B cell (primary cell): ENCODE results near the gene MRTFB. TPM values are rescaled to one million over a fixed set of nuclear protein-coding genes. Genes with fewer than 3 reads are reported as not detected.

Source experiments
- ATAC-seq: fragments of 200-7000 bp; cut with Tn5 transposase; one replicate; pipeline ENCODE4 v1.10.0; 2021; ENCODE audit warnings: low read depth, mild to moderate bottlenecking, moderate number of reproducible peaks, moderate library complexity
- CTCF ChIA-PET: fragments of 350-600 bp; sonication (Branson Sonifier 250); formaldehyde crosslinking; loops from one replicate; lab custom pipeline; 2021; ENCODE audit warnings: antibody characterized with exemption, inconsistent platforms; lab: Charles Lee
- POLR2A ChIA-PET: fragments of 350-600 bp; sonication (Branson Sonifier 250); formaldehyde crosslinking; loops from one replicate; lab custom pipeline; 2021; ENCODE audit warnings: antibody characterized with exemption; lab: Charles Lee
- DNase-seq: peaks from one replicate; pipeline ENCODE4 v3.0.0; 2013
- H2AFZ ChIP-seq: 2 replicates; pipeline ENCODE4 v1.6.1; 2012; ENCODE audit warnings: mild to moderate bottlenecking, low read depth, low read length; ENCODE audit not compliant: insufficient read depth, poor library complexity, severe bottlenecking
- H3K27ac ChIP-seq, 2 donors: 1 replicate in 1 of 2; 2 replicates in 1 of 2; pipeline ENCODE4 v1.5.1; 2012 to 2013; ENCODE audit warnings: low read length in 2 of 2, mild to moderate bottlenecking in 2 of 2, moderate library complexity in 1 of 2
- H3K27me3 ChIP-seq, 4 experiments: fragments of 200-600 bp in 1 of 4; sonication (generic) in 1 of 4; replicated peaks in 1 of 4; 1 replicate in 2 of 4; 2 replicates in 2 of 4; pipeline versions ENCODE4 v1.6.1 to v1.7.0; 2013 to 2016; ENCODE audit warnings: low read length in 3 of 4, mild to moderate bottlenecking in 2 of 4, mixed read lengths in 1 of 4, moderate library complexity in 1 of 4; ENCODE audit not compliant: insufficient read depth in 4 of 4, control insufficient read depth in 3 of 4; ENCODE audit errors: control extremely low read depth in 1 of 4
- H3K36me3 ChIP-seq, 2 experiments: replicated peaks in 1 of 2; 1 replicate in 1 of 2; 2 replicates in 1 of 2; pipeline versions ENCODE4 v1.6.1 to v1.7.1; 2013; ENCODE audit warnings: low read length in 1 of 2; ENCODE audit not compliant: insufficient read depth in 2 of 2, control insufficient read depth in 1 of 2; ENCODE audit errors: control extremely low read depth in 1 of 2, extremely low read depth in 1 of 2
- H3K4me1 ChIP-seq, 2 donors: fragments of 200-600 bp in 1 of 2; sonication (generic) in 1 of 2; 1 replicate in 1 of 2; 2 replicates in 1 of 2; pipeline versions ENCODE4 v1.5.1 to v1.6.1; 2013 to 2017; ENCODE audit warnings: low read length in 2 of 2; ENCODE audit not compliant: control insufficient read depth in 2 of 2, insufficient read depth in 2 of 2
- H3K4me2 ChIP-seq: replicated peaks from 2 replicates; pipeline ENCODE3; 2012; ENCODE audit warnings: mild to moderate bottlenecking, low read depth, low read length; ENCODE audit not compliant: poor library complexity, severe bottlenecking
- H3K4me3 ChIP-seq, 5 experiments: fragments of 200-600 bp in 1 of 5; sonication (generic) in 1 of 5; 1 replicate in 3 of 5; 2 replicates in 2 of 5; pipeline versions ENCODE4 v1.5.1 to v1.7.0; 2011 to 2016; ENCODE audit warnings: low read length in 4 of 5, mild to moderate bottlenecking in 4 of 5, low read depth in 2 of 5, control low read depth in 1 of 5, moderate library complexity in 1 of 5; ENCODE audit not compliant: insufficient read depth in 1 of 5; ENCODE audit errors: control extremely low read depth in 1 of 5, extremely low read depth in 1 of 5
- H3K79me2 ChIP-seq: fragments of 200-600 bp; sonication (generic); one replicate; pipeline ENCODE4 v1.6.0; 2016; ENCODE audit warnings: low read length; ENCODE audit not compliant: control insufficient read depth, insufficient read depth
- H3K9ac ChIP-seq: fragments of 200-600 bp; sonication (generic); 2 replicates; pipeline ENCODE4 v1.6.1; 2017; ENCODE audit warnings: mild to moderate bottlenecking, low read length, moderate library complexity
- H3K9me3 ChIP-seq, 3 donors: one replicate each; pipeline versions ENCODE4 v1.6.1 to v1.7.1; 2013; ENCODE audit warnings: low read length in 2 of 3; ENCODE audit not compliant: control insufficient read depth in 2 of 3, insufficient read depth in 1 of 3; ENCODE audit errors: control extremely low read depth in 1 of 3
- H4K20me1 ChIP-seq: 2 replicates; pipeline ENCODE4 v1.6.0; 2012; ENCODE audit warnings: mild to moderate bottlenecking, low read length; ENCODE audit not compliant: insufficient read depth, control insufficient read depth, poor library complexity, severe bottlenecking
- H3K27ac Mint-ChIP-seq: one replicate; pipeline ENCODE4 v1.8.0; 2021; ENCODE audit warnings: mixed read lengths
- H3K27me3 Mint-ChIP-seq: one replicate; pipeline ENCODE4 v1.8.0; 2021; ENCODE audit warnings: mixed read lengths
- H3K4me1 Mint-ChIP-seq: one replicate; pipeline ENCODE4 v1.8.0; 2021; ENCODE audit warnings: mixed read lengths
- H3K4me3 Mint-ChIP-seq: one replicate; pipeline ENCODE4 v1.8.0; 2021; ENCODE audit warnings: mixed read lengths
- H3K9me3 Mint-ChIP-seq: one replicate; pipeline ENCODE4 v1.8.0; 2022; ENCODE audit warnings: mixed read lengths; ENCODE audit not compliant: insufficient read depth
- CTCF ChIP-seq: fragments of 200-600 bp; IDR thresholded peaks from one replicate; pipeline ENCODE4 v1.8.0; 2022; ENCODE audit warnings: antibody characterized with exemption, mild to moderate bottlenecking
- EZH2 ChIP-seq: IDR thresholded peaks from 2 replicates; pipeline ENCODE4 v1.6.1; 2012; ENCODE audit warnings: borderline replicate concordance, low read depth, mild to moderate bottlenecking, moderate library complexity, low read length; ENCODE audit not compliant: insufficient read depth, poor library complexity, severe bottlenecking
- WGBS: methylation state at CpG from one replicate; pipeline ENCODE4 v1.1.5; 2013; ENCODE audit warnings: missing lambda C conversion rate; ENCODE audit not compliant: insufficient coverage; 5-methylcytosine and 5-hydroxymethylcytosine counted together
- intact Hi-C: fragments of 100-400 bp; cut with micrococcal nuclease; formaldehyde crosslinking; loops from one replicate; pipeline ENCODE4 v1.10.0; 2022
- polyA plus RNA-seq: library from polyadenylated mRNA; depleted of rRNA; stranded (reverse); fragments of >200 nt; gene quantifications from 2 replicates; pipeline ENCODE4 v1.2.3, GENCODE V29; 2012
- total RNA-seq, 2 donors: library from RNA; stranded (reverse); fragments of 120-200 nt in 1 of 2; gene quantifications; 1 replicate in 1 of 2; 2 replicates in 1 of 2; pipeline versions ENCODE4 v1.2.3 to v1.2.4, GENCODE V29; 2013 to 2022

MRTFB gene
- total and polyA plus RNA-seq, 2 donors (not counting 1 experiment from before 2014, with no cell fraction given), result 6.6 to 39.5 TPM

GRCh38 chr16:14215941-14216340 lies 144.8 kb downstream of the MRTFB start:
- Histone ChIP-seq H3K4me1 (no peaks in the 10 kb centered on the region), H3K36me3 (peaks cover 0 to 27% of the 10 kb centered on the region in 2 experiments), H3K4me3 (no peak overlapping the region), H3K27me3 (no peaks in the 10 kb centered on the region), H3K9me3 (no peaks in the 10 kb centered on the region), H3K4me2 (no peak overlapping the region), H3K27ac (no peak overlapping the region), H4K20me1 (no peaks in the 10 kb centered on the region), H3K9ac (no peak overlapping the region), H2AFZ (no peak overlapping the region), H3K79me2 (no peaks in the 10 kb centered on the region)
- ATAC-seq, result no peak
- Mint-ChIP-seq H3K27ac (no peak overlapping the region), H3K9me3 (no peaks in the 10 kb centered on the region), H3K4me1 (no peaks in the 10 kb centered on the region), H3K27me3 (no peaks in the 10 kb centered on the region), H3K4me3 (no peak overlapping the region)
- ChIA-PET POLR2A (no interaction called here), CTCF (interaction anchor here (1.9 kb wide), 1 partner anchor 33 kb away, joined by 5 read pairs; no protein-coding TSS in a partner anchor)
- no CpG with 5 or more reads among the region's 3 CpGs for WGBS
- TF ChIP-seq CTCF, result no peak
- TF ChIP-seq EZH2, result no peak
- no peak for DNase-seq
- intact Hi-C loops, result no loop called here

GRCh38 chr16:14219983-14220382 lies 148.9 kb downstream of the MRTFB start:
- peaks cover 0 to 4% (median 0%) of the 10 kb centered on the region in 3 donors for H3K9me3 ChIP-seq
- H3K9me3 Mint-ChIP-seq, result no peaks in the 10 kb centered on the region
- no peaks in the 10 kb centered on the region for H3K79me2 ChIP-seq
- H3K9ac ChIP-seq, result no peak overlapping the region
- H3K4me1 Mint-ChIP-seq, result no peaks in the 10 kb centered on the region
- no peaks in the 10 kb centered on the region for H3K27me3 Mint-ChIP-seq
- no peak for TF ChIP-seq CTCF
- TF ChIP-seq EZH2, result no peak
- ChIA-PET POLR2A (no interaction called here), CTCF (no interaction called here)
- H3K36me3 ChIP-seq, result peaks cover 0 to 24% of the 10 kb centered on the region in 2 experiments
- no peak overlapping the region for H3K4me2 ChIP-seq
- H3K27ac Mint-ChIP-seq, result no peak overlapping the region
- H3K4me3 ChIP-seq, result no peak overlapping the region
- no peaks in the 10 kb centered on the region for H3K27me3 ChIP-seq
- H3K27ac ChIP-seq, result no peak overlapping the region
- no peaks in the 10 kb centered on the region for H3K4me1 ChIP-seq
- H4K20me1 ChIP-seq, result no peaks in the 10 kb centered on the region
- H3K4me3 Mint-ChIP-seq, result no peak overlapping the region
- ATAC-seq (no peak), DNase-seq (no peak)
- H2AFZ ChIP-seq, result no peak overlapping the region
- intact Hi-C loops, result no loop called here
- 100% methylated on average over 3 of the region's 3 CpGs for WGBS
